ENCODE results near the gene FSTL4.
A peak's percentile ranks its signal among the peaks of the same experiment; 100 is the strongest.

FSTL4 gene

GRCh38 chr5:133366438-133366837, 245.9 kb downstream of the FSTL4 start:
- DNase-seq (ENCODE audit: low spot score) = no peak

GRCh38 chr5:133365738-133366137, 246.6 kb downstream of the FSTL4 start:
- no peak for DNase-seq (ENCODE audit: low spot score)

- peak; percentile 52 for DNase-seq (ENCODE audit: low spot score)
These were observed 247.2 kb downstream of the FSTL4 start for GRCh38 chr5:133364936-133365707.

DNA sequence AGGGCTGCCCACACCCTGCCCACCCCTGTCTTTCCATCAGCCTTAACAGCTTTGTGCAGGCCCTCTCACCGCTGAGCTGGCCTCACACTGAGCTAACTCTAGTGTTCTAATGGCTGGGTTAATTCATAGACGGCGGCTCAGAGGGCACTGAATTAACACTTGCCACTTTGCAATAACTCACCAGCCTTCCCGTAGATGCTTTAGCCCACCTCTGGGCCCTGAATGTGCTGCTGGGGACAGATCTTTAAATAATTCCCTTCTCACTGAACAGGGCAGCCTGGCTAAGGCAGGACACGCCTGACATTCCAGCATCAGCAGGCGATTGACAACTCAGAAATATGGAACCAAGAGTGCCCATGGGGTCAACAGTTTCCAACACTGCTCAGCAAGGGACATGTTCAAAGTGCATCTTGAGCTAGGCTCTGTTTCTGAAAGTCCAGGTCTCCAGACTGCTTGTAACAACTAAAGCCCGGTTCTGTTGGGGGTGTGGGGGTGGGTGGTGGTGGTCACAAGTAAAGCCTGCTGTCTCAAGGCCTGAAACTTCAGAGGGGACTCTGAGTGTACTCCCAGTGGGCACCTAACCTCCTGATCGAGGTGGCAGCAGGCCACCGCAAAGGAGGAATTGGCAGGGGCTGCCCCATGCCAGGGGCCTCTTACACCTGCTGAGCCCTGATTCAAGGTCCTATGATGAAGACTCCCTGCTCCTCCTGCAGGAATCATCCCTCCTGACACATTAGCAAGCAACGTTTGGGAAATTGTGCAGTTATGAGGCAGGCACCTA, 248.3 kb downstream of the FSTL4 start:
- no peak for DNase-seq (ENCODE audit: low spot score)

DNA sequence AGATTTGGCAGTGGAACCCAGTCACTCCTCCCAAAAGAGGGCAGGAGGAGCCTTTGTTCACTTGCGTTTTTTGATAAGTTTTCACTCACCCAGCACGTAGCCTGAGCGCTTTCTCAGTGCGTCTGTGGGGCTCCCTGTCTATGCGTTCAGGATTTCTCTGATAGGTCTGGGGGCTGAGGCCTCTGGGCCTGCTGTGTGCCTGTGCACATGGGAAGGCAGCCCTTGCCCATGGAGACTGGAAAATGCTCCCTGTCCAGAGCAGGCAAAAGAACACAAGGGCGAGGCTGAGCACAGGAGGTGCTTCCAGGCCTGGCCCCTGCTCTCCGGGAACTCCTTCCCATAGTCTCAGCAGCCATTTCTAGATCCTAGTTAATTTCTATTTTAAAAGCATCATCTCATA, 249.9 kb downstream of the FSTL4 start:
- no peak for DNase-seq (ENCODE audit: low spot score)

- DNase-seq (ENCODE audit: low spot score) = no peak
These were observed 250.4 kb downstream of the FSTL4 start for GRCh38 chr5:133361922-133362321.

- no peak for DNase-seq (ENCODE audit: low spot score)
These were observed 251.5 kb downstream of the FSTL4 start for GRCh38 chr5:133360693-133361472.

DNA sequence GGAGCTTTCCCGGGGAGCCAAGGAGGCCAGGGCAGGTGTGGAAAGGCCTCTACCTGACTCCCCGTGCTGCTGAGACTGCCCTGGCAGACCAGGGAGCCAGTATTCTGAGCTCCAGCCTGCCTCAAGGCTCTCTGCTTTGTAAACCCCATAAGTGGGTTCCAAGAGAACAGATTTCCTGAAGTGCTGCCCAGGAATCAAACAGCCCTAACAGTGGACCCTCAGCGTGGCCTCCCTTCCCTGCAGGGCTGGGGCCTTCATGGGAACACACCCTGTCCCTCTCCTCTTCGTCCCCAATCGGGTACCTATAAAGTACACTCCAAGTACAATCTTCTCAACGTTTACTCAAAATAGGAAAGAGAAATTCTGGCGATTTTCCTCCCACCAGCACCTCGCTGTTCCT, 252.5 kb downstream of the FSTL4 start:
- no peak for DNase-seq (ENCODE audit: low spot score)

- no peak for DNase-seq (ENCODE audit: low spot score)
These were observed 254.1 kb downstream of the FSTL4 start for GRCh38 chr5:133358271-133358670.

DNA sequence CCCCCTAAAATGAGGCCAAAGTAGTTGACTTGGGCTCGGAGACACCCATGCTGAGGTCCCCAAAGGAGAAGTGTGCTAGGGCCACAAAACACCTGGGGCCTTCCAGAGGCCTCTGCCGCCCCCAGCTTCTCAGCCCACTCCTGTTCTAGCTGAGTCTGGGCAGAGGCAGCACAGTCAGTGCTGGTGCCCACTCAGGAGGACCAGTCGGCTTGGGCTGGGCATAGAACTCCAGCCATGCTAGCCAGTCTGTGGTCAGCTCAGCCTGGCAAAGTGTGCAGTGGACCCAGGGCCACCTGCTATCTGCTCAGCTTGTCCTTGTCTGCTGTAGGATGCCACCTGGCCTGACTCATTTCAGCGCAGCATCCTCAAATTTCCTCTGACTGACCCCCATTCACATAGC, 254.6 kb downstream of the FSTL4 start:
- DNase-seq (ENCODE audit: low spot score) = no peak

DNA sequence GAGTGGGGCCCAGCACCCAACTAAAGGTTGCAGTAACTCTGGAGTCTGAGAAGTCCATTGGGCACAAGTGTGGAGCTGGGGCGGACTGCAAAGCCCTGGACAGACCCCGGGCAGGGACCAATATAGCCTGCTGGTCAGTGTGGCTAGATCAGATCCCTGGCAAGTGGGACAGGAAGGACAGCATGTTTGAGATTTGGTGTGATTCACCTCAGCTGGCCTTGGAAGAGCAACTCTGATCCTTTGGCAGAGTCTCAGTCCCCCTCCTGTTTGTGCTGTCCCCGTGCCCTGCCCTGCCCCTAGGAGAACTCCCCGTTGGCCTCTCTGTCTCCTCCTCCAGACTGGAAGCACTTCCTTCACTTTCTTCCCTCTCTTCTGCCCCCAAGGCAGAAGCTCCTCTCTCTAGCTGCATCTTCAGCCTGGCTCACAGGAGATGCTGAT, 255.3 kb downstream of the FSTL4 start:
- no peak for DNase-seq (ENCODE audit: low spot score)

DNA sequence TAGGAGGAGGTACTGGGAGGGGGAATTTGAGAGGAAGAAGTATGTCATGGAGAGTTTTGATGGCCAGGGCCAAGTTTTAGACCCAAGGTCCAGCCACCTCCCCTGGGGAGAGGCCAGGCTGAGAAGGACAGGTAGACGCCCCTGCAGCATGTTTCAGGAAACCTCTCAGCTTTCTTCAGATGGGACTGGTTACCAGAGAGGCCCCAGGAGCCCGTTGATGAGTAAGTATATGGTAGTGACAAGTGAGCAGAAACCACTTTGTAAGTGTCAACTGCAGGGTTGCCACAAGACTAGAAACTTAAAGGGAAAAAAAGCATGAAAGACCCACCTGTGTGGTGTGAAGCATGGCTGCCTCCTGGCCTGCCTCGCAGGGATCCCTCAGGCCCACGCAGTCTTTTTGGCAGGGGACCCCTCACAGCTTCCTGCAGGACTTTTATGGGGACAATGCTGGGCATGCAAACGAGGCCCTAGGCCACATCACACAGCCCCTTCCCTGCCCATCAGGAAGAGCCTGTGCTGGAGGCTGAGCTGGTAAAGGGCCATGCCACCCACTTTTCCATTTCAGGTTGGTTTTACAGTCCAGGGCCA, 255.9 kb downstream of the FSTL4 start:
- DNase-seq (ENCODE audit: low spot score) = no peak

DNA sequence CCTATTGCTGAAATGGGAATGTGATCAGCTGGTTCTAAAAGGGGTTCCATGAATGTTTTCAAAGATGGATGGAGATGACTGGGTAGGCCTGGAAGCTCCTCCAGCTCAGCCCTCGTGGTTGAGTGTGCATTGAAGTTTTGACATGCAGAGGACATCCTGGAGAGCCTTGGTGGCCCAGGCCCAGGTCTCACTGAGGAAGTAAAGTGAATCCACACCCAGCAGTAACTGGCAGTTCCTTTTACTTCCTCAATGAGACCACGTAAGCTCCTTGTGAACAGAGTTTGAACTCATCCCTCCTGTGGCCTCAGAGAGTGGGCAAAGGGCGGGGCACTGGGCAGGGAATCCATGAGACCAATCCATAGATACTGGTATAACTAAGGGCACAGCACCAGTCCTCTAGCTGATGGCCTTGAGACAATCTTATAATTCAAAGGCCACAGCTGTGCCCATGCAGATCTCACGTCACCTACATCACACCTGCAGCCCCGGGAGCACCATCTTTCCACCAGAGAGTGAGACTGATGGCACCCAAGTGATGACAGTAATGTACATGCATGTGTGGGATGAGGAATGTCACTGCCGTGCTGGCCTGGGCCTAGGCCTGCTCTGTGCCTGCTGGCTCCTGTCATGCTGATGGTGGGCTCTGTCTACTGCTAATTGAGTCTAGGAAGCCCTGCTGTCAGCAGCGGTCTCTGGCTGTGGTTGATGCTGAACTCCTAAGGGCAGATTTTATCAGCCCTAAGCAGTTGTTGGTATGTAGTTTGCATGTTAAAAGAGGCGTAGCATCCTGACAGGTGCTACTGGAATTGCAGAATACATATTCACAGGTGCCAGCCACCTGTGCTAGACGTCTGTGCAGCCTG, 257.8 kb downstream of the FSTL4 start:
- DNase-seq (ENCODE audit: low spot score) = no peak

GRCh38 chr5:133353741-133354140, 258.6 kb downstream of the FSTL4 start:
- DNase-seq (ENCODE audit: low spot score) = no peak

GRCh38 chr5:133348406-133348805, 263.9 kb downstream of the FSTL4 start:
- no peak for DNase-seq (ENCODE audit: low spot score)

- DNase-seq (ENCODE audit: low spot score) = peak; percentile 48
These were observed 265.3 kb downstream of the FSTL4 start for GRCh38 chr5:133347039-133347438.

DNA sequence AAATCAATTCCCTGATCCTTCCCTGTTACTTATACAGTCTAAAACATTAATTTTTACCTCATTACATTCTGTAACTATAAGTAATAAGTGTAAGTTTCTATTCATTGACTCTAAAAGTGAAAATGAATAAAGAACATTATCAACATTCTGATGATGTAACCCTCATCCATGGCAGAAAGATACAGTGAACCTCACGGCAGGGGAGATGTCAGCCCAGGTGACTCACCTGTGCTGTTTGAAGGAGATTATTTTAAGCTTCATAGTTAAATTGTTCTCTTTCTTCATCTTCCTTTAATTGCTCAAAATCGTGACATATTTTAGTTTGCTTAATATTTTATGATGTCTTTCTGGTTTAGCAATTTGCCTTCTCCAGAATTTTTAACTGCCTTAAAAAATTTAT, 268.1 kb downstream of the FSTL4 start:
- no peak for DNase-seq (ENCODE audit: low spot score)

DNA sequence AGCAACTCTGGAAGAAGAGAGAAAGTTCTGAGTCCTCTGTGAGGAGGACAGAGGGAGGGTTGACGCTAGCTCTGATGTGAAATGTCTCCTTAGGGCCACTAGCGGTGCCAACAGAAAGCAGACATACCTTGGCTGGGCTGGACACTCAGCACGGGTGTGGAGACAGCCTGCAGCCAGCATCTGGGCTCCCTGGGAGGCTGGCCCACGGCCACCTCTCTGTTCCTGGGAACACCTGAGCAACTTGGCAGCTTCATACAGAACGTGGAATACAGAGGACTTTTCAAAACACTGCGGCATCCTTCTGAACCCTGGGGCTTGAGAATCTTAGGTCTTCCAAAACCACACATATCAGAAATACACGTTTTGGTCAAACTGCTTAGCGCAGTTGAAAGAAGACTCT, 269.1 kb downstream of the FSTL4 start:
- no peak for DNase-seq (ENCODE audit: low spot score)

- DNase-seq (ENCODE audit: low spot score) = no peak
These were observed 270.2 kb downstream of the FSTL4 start for GRCh38 chr5:133341915-133342710.

DNA sequence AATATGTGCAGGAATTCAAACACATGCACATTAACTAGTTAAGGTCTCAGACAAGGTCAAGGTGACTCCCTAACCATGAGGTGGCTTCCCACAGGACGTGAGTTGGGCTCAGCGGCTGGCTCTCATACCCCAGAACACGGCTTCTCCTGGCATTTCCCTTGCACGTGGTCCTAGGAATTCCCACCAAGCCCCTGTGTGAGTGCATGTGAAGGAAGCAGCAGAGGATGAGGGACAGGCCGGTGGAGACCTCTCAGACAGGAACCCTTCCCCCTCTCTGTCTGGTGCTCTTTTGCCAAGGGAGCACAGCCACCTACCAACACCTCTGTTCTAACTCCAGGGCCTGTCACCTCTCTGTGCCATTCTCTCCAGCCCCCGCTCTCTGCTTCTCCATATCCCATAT, 271.0 kb downstream of the FSTL4 start:
- DNase-seq (ENCODE audit: low spot score) = no peak

DNA sequence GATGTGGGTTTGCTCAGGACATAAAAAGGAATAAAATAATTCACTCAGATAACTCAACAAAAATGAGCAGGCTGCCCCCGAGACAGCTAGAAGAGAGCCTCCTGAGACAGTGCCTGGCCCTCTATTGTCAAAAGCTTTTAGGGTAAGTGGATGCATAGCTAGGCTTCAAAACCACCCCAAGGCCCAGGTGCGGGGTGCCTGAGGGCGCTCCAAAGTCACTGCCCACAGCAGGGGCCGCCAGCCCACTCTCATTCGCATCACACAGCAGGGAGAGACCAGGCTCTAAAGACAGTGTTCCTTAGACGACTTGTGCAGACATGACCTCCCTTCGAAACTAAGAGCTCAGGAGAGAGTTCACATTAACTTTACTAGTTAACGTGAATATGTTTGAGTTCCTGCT, 271.5 kb downstream of the FSTL4 start:
- no peak for DNase-seq (ENCODE audit: low spot score)
